Left ventricle myocardium inferior (tissue), 1 donor: ENCODE results near the gene UQCRHL. TPM values are rescaled to one million over a fixed set of nuclear protein-coding genes. Genes with fewer than 3 reads are reported as not detected.
A peak's percentile ranks its signal among the peaks of the same experiment; 100 is the strongest.

ENCODE experiments used
- DNase-seq: peaks from one replicate; pipeline ENCODE4 v3.0.0-alpha.2; 2020
- H3K27ac ChIP-seq: fragments of 200-600 bp; replicated peaks from 2 replicates; pipeline ENCODE4 v1.8.0; 2021
- H3K27me3 ChIP-seq: fragments of 200-600 bp; 2 replicates; pipeline ENCODE4 v1.8.0; 2021; ENCODE audit warnings: low read depth
- H3K36me3 ChIP-seq: fragments of 200-600 bp; 2 replicates; pipeline ENCODE4 v1.8.0; 2021
- H3K4me1 ChIP-seq: fragments of 200-600 bp; 2 replicates; pipeline ENCODE4 v1.8.0; 2021
- H3K4me3 ChIP-seq: fragments of 200-600 bp; 2 replicates; pipeline ENCODE4 v1.8.0; 2021; ENCODE audit warnings: mild to moderate bottlenecking, moderate library complexity
- H3K9me3 ChIP-seq: fragments of 200-600 bp; replicated peaks from 2 replicates; pipeline ENCODE4 v1.8.0; 2021
- intact Hi-C: fragments of 100-400 bp; cut with micrococcal nuclease; formaldehyde crosslinking; loops from one replicate; pipeline ENCODE4 v1.11.0; 2022
- total RNA-seq: library from RNA; stranded (reverse); fragmentation: NEBNext Ultra II Directional; extraction: Animal tissue kit (Norgen Biotek cat#: 25700); gene quantifications from one replicate; pipeline ENCODE4 v1.2.1, GENCODE V29; 2021
- TF ChIP-seq, protein P1 (sequence below): fragments of 200-600 bp; IDR thresholded peaks from 2 replicates; pipeline ENCODE4 v1.8.0; 2021; ENCODE audit warnings: antibody characterized with exemption, mild to moderate bottlenecking, borderline replicate concordance
- donor health status: DM: no; HTN: yes; CAD: no; lungs with severe emphysema.

The UQCRHL gene
- total RNA-seq, 1 donor from 2014 or later = 6.0 TPM

DNA sequence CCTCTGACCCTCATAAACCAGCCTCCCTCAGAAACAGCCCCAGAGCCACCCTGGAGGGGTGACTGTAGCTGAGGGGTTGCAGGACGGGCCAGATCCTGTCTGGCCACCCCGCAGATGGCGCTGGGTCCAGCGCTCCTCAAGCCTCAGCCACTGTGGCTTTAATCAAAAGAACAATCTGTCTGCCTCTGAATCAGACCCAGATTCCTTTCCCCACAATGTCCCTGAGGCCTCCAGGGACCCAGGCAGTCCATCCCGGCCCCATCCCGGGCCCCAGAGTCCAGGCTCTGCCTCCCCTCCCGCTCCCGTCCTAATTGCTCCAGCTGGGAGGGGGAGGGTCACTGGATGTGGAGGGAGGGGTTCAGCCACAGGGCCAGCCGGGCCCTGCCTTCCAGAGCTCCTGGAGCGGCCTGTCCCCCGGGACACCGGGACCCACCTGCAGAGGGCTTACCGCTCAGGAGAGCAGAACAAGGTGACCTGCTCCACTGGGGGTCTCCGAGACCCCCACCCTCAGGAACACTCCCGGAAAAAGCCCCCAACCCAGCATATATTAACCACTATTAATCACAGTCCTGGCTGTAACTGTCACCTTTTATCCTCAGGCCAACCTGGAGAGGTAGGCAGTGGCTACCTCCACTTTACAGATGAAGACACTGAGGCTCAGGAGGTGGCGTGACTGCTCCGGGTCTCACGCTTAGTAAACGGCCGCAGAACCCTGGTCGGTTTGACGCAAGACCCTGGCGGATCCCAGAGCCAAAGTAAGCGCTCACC, 49.7 kb downstream of the UQCRHL start:
- Histone ChIP-seq H3K27me3 (peaks cover 47% of the 10 kb centered on the region), H3K4me3 (peak overlapping the region; percentile 87), H3K9me3 (no peaks in the 10 kb centered on the region), H3K36me3 (no peaks in the 10 kb centered on the region), H3K27ac (peak overlapping the region; percentile 56), H3K4me1 (peaks cover 63% of the 10 kb centered on the region)
- TF ChIP-seq, protein P1, sequence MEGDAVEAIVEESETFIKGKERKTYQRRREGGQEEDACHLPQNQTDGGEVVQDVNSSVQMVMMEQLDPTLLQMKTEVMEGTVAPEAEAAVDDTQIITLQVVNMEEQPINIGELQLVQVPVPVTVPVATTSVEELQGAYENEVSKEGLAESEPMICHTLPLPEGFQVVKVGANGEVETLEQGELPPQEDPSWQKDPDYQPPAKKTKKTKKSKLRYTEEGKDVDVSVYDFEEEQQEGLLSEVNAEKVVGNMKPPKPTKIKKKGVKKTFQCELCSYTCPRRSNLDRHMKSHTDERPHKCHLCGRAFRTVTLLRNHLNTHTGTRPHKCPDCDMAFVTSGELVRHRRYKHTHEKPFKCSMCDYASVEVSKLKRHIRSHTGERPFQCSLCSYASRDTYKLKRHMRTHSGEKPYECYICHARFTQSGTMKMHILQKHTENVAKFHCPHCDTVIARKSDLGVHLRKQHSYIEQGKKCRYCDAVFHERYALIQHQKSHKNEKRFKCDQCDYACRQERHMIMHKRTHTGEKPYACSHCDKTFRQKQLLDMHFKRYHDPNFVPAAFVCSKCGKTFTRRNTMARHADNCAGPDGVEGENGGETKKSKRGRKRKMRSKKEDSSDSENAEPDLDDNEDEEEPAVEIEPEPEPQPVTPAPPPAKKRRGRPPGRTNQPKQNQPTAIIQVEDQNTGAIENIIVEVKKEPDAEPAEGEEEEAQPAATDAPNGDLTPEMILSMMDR = no peak
- DNase-seq = no peak
- intact Hi-C loops = no loop called here

Other genes starting within 250 kb of the UQCRHL start
- gene AGMAT, start 222.6 kb downstream of the UQCRHL start, total RNA-seq = not detected
- 22.5 TPM for gene DDI2, start 190.2 kb downstream of the UQCRHL start, total RNA-seq
- 90.3 TPM for gene PLEKHM2, start 123.3 kb downstream of the UQCRHL start, total RNA-seq
- 34.0 TPM for gene SLC25A34, start 71.4 kb downstream of the UQCRHL start, total RNA-seq
- gene TMEM82, start 65.2 kb downstream of the UQCRHL start, total RNA-seq = not detected
- gene FBLIM1, start 48.9 kb downstream of the UQCRHL start, total RNA-seq = 89.1 TPM
- 20.8 TPM for gene SPEN, start 40.1 kb upstream of the UQCRHL start, total RNA-seq
- 24.7 TPM for gene ZBTB17, start 168.5 kb upstream of the UQCRHL start, total RNA-seq
- gene SRARP, start 196.6 kb upstream of the UQCRHL start, total RNA-seq = 1.0 TPM
- gene HSPB7, start 210.4 kb upstream of the UQCRHL start, total RNA-seq = 4,061 TPM
- gene CLCNKA, start 214.4 kb upstream of the UQCRHL start, total RNA-seq = 0.16 TPM
- gene CLCNKB, start 236.1 kb upstream of the UQCRHL start, total RNA-seq = 1.3 TPM